HepG2 (cell line): Measurements from ENCODE around the gene C20orf204.

Source experiments
- CTCF ChIP-seq: sonication (generic); formaldehyde crosslinking; IDR thresholded peaks from 2 replicates; pipeline ENCODE4 v1.5.0; 2020; ENCODE audit warnings: mild to moderate bottlenecking, missing genetic modification reagents, moderate library complexity
- EZH2 ChIP-seq: conservative IDR thresholded peaks from 2 replicates; pipeline ENCODE4 v1.6.1; 2012; ENCODE audit warnings: mild to moderate bottlenecking, low read depth, low read length, moderate library complexity
- FOXK2 ChIP-seq: fragments of 450-650 bp; IDR thresholded peaks from 2 replicates; pipeline ENCODE4 v1.6.1; 2016
- GTF2F1 ChIP-seq: fragments of 150-350 bp; IDR thresholded peaks from 2 replicates; pipeline ENCODE4 v1.6.1; 2014; ENCODE audit warnings: low read length
- KMT2A ChIP-seq: sonication (generic); formaldehyde crosslinking; IDR thresholded peaks from 2 replicates; pipeline ENCODE4 v1.4.0; 2020; ENCODE audit warnings: missing genetic modification reagents
- PAXIP1 ChIP-seq: sonication (generic); formaldehyde crosslinking; conservative IDR thresholded peaks from 2 replicates; pipeline ENCODE4 v1.4.0; 2020; ENCODE audit warnings: mild to moderate bottlenecking, missing genetic modification reagents, moderate library complexity
- ZNF747 ChIP-seq: sonication (generic); formaldehyde crosslinking; IDR thresholded peaks from 2 replicates; pipeline ENCODE4 v1.8.1; 2023; ENCODE audit warnings: missing genetic modification reagents, mild to moderate bottlenecking, borderline replicate concordance

GRCh38 chr20:64077094-64077493 is 41.1 kb downstream of the C20orf204 start:
- TF ChIP-seq ZNF747 (CRISPR knock-in tag): no peak
- TF ChIP-seq KMT2A (CRISPR knock-in tag): no peak
- no peak for TF ChIP-seq GTF2F1
- TF ChIP-seq CTCF (CRISPR knock-in tag): no peak
- TF ChIP-seq EZH2: no peak
- TF ChIP-seq FOXK2: no peak
- no peak for TF ChIP-seq PAXIP1 (CRISPR knock-in tag)
